Ishikawa (cell line): ENCODE results near the gene PIM3.

ENCODE experiments used
- FOXM1 ChIP-seq: IDR thresholded peaks from 2 replicates; pipeline ENCODE4 v1.6.1; 2012; ENCODE audit warnings: low read depth, borderline replicate concordance
- TCF12 ChIP-seq: IDR thresholded peaks from 2 replicates; pipeline ENCODE4 v1.6.1; 2012; ENCODE audit warnings: low read depth
- TF ChIP-seq, protein P1 (sequence below): IDR thresholded peaks from 2 replicates; pipeline ENCODE4 v1.6.1; 2012
- TF ChIP-seq, protein P2 (sequence below): IDR thresholded peaks from 2 replicates; pipeline ENCODE4 v1.6.1; 2012; ENCODE audit warnings: low read depth, mild to moderate bottlenecking

DNA sequence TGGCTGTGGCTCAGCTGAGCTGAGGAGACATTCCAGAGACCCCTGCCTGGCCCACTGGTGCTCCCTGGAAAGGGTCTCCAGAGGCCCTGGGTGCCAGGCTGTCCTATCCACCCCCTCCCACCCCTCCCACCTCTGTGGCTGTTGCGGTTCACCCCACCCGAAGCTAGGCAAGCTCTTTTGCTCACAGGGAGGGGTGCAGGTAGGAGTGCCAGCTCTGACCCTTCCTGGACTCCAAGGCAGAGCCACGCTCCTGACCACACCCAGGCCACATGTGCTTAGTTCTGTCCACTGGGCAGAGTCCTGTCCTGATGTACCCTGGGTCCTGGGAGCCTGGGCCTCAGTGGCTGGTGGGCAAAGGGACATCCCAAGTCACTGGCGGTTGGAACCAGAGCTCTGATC is 35.5 kb downstream of the PIM3 start:
- no peak for TF ChIP-seq TCF12
- TF ChIP-seq, protein P1, sequence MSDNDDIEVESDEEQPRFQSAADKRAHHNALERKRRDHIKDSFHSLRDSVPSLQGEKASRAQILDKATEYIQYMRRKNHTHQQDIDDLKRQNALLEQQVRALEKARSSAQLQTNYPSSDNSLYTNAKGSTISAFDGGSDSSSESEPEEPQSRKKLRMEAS = no peak
- TF ChIP-seq, protein P2, sequence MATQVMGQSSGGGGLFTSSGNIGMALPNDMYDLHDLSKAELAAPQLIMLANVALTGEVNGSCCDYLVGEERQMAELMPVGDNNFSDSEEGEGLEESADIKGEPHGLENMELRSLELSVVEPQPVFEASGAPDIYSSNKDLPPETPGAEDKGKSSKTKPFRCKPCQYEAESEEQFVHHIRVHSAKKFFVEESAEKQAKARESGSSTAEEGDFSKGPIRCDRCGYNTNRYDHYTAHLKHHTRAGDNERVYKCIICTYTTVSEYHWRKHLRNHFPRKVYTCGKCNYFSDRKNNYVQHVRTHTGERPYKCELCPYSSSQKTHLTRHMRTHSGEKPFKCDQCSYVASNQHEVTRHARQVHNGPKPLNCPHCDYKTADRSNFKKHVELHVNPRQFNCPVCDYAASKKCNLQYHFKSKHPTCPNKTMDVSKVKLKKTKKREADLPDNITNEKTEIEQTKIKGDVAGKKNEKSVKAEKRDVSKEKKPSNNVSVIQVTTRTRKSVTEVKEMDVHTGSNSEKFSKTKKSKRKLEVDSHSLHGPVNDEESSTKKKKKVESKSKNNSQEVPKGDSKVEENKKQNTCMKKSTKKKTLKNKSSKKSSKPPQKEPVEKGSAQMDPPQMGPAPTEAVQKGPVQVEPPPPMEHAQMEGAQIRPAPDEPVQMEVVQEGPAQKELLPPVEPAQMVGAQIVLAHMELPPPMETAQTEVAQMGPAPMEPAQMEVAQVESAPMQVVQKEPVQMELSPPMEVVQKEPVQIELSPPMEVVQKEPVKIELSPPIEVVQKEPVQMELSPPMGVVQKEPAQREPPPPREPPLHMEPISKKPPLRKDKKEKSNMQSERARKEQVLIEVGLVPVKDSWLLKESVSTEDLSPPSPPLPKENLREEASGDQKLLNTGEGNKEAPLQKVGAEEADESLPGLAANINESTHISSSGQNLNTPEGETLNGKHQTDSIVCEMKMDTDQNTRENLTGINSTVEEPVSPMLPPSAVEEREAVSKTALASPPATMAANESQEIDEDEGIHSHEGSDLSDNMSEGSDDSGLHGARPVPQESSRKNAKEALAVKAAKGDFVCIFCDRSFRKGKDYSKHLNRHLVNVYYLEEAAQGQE = no peak
- TF ChIP-seq FOXM1 = no peak
